RPMI8226 (cell line): ENCODE data around the gene SEC14L3.

Source experiments
- DNase-seq: peaks from one replicate; pipeline ENCODE4 v3.0.0-alpha.2; 2015

SEC14L3 gene

GRCh38 chr22:30441088-30441487 lies 30.7 kb downstream of the SEC14L3 start:
- DNase-seq: no peak

- DNase-seq: peak; percentile 44
Observed at GRCh38 chr22:30439836-30440235, 32.0 kb downstream of the SEC14L3 start.

GRCh38 chr22:30439226-30439625 lies 32.6 kb downstream of the SEC14L3 start:
- DNase-seq: no peak

- DNase-seq: no peak
Observed at GRCh38 chr22:30438559-30438958, 33.3 kb downstream of the SEC14L3 start.

GRCh38 chr22:30436196-30436595 lies 35.6 kb downstream of the SEC14L3 start:
- no peak for DNase-seq

GRCh38 chr22:30435674-30436126 lies 36.1 kb downstream of the SEC14L3 start:
- peak; percentile 51 for DNase-seq

GRCh38 chr22:30434843-30435242 lies 37.0 kb downstream of the SEC14L3 start:
- no peak for DNase-seq

GRCh38 chr22:30433773-30434172 lies 38.0 kb downstream of the SEC14L3 start:
- no peak for DNase-seq

GRCh38 chr22:30433227-30433626 lies 38.6 kb downstream of the SEC14L3 start:
- DNase-seq: no peak

GRCh38 chr22:30432520-30432919 lies 39.3 kb downstream of the SEC14L3 start:
- DNase-seq: no peak

GRCh38 chr22:30432096-30432495 lies 39.7 kb downstream of the SEC14L3 start:
- no peak for DNase-seq

GRCh38 chr22:30430933-30431332 lies 40.9 kb downstream of the SEC14L3 start:
- DNase-seq: peak; percentile 16

- DNase-seq: no peak
Observed at GRCh38 chr22:30429887-30430286, 41.9 kb downstream of the SEC14L3 start.

- no peak for DNase-seq
Observed at GRCh38 chr22:30427871-30428270, 43.9 kb downstream of the SEC14L3 start.

GRCh38 chr22:30426388-30427353 lies 45.1 kb downstream of the SEC14L3 start:
- peak; percentile 91 for DNase-seq

- peak; percentile 73 for DNase-seq
Observed at GRCh38 chr22:30425616-30426387, 46.0 kb downstream of the SEC14L3 start, which contains the start of gene MTFP1. TSS of gene MTFP1 (plus strand) at chr22:30425768. CDS start at chr22:30425880, 112 bp downstream.

GRCh38 chr22:30425327-30425615 lies 46.5 kb downstream of the SEC14L3 start:
- DNase-seq: no peak

GRCh38 chr22:30424534-30425326 lies 47.1 kb downstream of the SEC14L3 start:
- DNase-seq: peak; percentile 56

- DNase-seq: peak; percentile 99
Observed at GRCh38 chr22:30423959-30424533, 47.8 kb downstream of the SEC14L3 start.

- DNase-seq: peak; percentile 54
Observed at GRCh38 chr22:30423301-30423958, 48.4 kb downstream of the SEC14L3 start.

GRCh38 chr22:30422481-30423300 lies 49.1 kb downstream of the SEC14L3 start:
- DNase-seq: no peak
